Right hindlimb (tissue), 1 donor: ENCODE results near the gene CHMP4A.
"Not testable (repeated sequence)": the region's sequence is repeated elsewhere in the genome, so short reads cannot be mapped to it uniquely, and the experiment has no call there.

ENCODE experiments used
- DNase-seq: peaks from one replicate; pipeline ENCODE4 v3.0.0-alpha.2; 2018

Gene CHMP4A

GRCh38 chr14:24222987-24223386 is 9.7 kb upstream of the CHMP4A start:
- DNase-seq: not testable (repeated sequence)

GRCh38 chr14:24219521-24219920 is 6.2 kb upstream of the CHMP4A start:
- DNase-seq: no peak

- DNase-seq: no peak
Observed at GRCh38 chr14:24219080-24219479, 5.8 kb upstream of the CHMP4A start.

GRCh38 chr14:24216876-24217275 is 3.6 kb upstream of the CHMP4A start:
- not testable (repeated sequence) for DNase-seq

- DNase-seq: no peak
Observed at GRCh38 chr14:24216345-24216699, 3.0 kb upstream of the CHMP4A start.

GRCh38 chr14:24215495-24216344 is 2.4 kb upstream of the CHMP4A start, which contains the start of gene MDP1:
Gene MDP1, minus strand, starts transcription at chr14:24216066. Its CDS starts 111 bp downstream, at chr14:24215955.
- peak; percentile 89 for DNase-seq

- no peak for DNase-seq
Observed at GRCh38 chr14:24213866-24214662, 776 bp upstream of the CHMP4A start.

GRCh38 chr14:24211311-24211710 is 2.0 kb downstream of the CHMP4A start:
- no peak for DNase-seq

- DNase-seq: no peak
Observed at GRCh38 chr14:24207625-24208024, 5.7 kb downstream of the CHMP4A start.

GRCh38 chr14:24207104-24207551 is 6.2 kb downstream of the CHMP4A start:
- no peak for DNase-seq

GRCh38 chr14:24206260-24207103 is 6.8 kb downstream of the CHMP4A start:
- DNase-seq: no peak

- no peak for DNase-seq
Observed at GRCh38 chr14:24204163-24205146, 8.8 kb downstream of the CHMP4A start.

- DNase-seq: not testable (repeated sequence)
Observed at GRCh38 chr14:24203249-24203886, 9.9 kb downstream of the CHMP4A start.

GRCh38 chr14:24202538-24202937 is 10.8 kb downstream of the CHMP4A start:
- DNase-seq: not testable (repeated sequence)

GRCh38 chr14:24198814-24199524 is 14.3 kb downstream of the CHMP4A start:
- DNase-seq: no peak

GRCh38 chr14:24197056-24197450 is 16.2 kb downstream of the CHMP4A start:
- no peak for DNase-seq

GRCh38 chr14:24196071-24197055 is 16.9 kb downstream of the CHMP4A start:
- no peak for DNase-seq

- DNase-seq: peak; percentile 93
Observed at GRCh38 chr14:24195186-24196070, 17.9 kb downstream of the CHMP4A start, which contains the start of gene TM9SF1. Gene TM9SF1, minus strand, starts transcription at chr14:24195441. Its CDS starts 422 bp downstream, at chr14:24195019.
